Breast epithelium (tissue), 3 donors: ENCODE data around the gene TPGS2.

Source experiments
- POLR2A ChIP-seq: fragments of 450-650 bp; IDR thresholded peaks from one replicate; pipeline ENCODE4 v1.6.1; 2016; ENCODE audit warnings: antibody characterized with exemption, mild to moderate bottlenecking, moderate library complexity
- TF ChIP-seq, protein P1 (sequence below), 3 donors: fragments of 450-650 bp; IDR thresholded peaks; one replicate each; pipeline ENCODE4 v1.5.1; 2016 to 2017; ENCODE audit warnings: antibody characterized with exemption in 3 of 3, mild to moderate bottlenecking in 3 of 3, moderate library complexity in 3 of 3

DNA sequence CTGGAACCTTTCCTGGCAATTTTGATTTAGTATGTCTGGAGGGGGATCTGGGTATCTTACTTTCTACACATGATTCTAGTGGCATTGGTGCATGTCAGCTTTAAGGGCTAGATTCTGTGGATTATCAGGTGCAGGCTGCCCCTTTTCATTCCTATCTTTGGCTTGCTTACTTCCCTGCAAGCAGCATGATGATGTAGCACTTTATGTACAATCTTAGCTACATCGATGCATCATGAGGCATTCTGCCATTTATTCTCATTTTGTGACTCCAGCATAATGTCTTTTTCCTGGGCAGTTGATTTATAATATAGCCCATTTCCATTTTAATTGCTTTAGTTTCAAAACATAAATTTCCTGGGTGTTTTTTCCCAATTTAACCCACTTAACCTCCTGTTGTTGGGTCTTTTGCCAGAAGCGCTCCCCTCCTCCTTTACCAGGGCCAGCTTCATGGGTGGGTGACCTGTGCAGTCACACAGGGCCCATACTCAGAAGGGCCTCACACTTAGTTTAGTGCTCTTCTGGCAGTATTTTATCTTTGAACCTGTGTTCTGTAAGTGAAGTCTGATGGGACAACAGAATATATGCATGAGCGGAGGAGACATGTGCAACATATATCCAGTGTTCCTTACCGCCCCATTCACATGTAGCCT is 36.0 kb downstream of the TPGS2 start:
- TF ChIP-seq POLR2A: no peak
- TF ChIP-seq, protein P1, sequence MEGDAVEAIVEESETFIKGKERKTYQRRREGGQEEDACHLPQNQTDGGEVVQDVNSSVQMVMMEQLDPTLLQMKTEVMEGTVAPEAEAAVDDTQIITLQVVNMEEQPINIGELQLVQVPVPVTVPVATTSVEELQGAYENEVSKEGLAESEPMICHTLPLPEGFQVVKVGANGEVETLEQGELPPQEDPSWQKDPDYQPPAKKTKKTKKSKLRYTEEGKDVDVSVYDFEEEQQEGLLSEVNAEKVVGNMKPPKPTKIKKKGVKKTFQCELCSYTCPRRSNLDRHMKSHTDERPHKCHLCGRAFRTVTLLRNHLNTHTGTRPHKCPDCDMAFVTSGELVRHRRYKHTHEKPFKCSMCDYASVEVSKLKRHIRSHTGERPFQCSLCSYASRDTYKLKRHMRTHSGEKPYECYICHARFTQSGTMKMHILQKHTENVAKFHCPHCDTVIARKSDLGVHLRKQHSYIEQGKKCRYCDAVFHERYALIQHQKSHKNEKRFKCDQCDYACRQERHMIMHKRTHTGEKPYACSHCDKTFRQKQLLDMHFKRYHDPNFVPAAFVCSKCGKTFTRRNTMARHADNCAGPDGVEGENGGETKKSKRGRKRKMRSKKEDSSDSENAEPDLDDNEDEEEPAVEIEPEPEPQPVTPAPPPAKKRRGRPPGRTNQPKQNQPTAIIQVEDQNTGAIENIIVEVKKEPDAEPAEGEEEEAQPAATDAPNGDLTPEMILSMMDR (IDR thresholded peaks at IDR 0.05): no peak
